Kidney glomerular epithelial cell (primary cell): ENCODE results near the gene STX17.

Source experiments
- DNase-seq: peaks from one replicate; lab custom pipeline; 2025; lab: John Stamatoyannopoulos, UW

Gene STX17

DNA sequence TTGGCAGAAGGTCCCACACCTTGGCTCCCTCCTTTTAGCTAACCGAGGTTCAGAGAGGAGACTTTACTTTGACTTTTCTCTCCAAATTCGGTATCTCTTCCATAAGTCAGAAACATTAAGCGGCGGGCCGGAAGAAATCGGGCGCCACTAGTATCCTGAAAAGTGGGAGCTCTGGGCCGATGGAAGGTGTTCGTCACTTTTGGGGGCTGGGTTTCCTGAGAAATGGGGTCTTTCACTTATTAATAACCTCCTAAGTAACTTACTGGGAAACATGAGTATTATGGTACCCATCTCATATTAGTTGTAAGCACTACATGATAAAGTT is 716 bp downstream of the STX17 start:
- DNase-seq, result no peak

DNA sequence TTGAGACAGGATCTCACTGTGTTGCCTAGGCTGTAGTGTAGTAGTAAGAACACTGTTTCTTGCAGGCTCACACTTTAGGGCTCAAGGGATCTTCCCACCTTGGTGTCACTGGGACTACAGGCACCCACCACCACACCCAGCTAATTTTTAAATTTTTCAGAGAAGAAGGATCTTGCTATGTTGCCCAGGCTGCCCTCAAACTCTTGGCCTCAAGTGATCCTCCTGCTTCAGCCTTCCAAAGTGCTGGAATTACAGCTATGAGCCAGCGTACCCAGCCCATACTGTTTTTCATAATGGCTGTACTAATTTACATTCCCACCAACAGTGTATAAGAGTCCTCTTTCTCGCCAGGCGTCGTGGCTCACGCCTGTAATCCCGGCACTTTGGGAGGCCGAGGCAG is 5.1 kb downstream of the STX17 start:
- DNase-seq, result no peak

DNA sequence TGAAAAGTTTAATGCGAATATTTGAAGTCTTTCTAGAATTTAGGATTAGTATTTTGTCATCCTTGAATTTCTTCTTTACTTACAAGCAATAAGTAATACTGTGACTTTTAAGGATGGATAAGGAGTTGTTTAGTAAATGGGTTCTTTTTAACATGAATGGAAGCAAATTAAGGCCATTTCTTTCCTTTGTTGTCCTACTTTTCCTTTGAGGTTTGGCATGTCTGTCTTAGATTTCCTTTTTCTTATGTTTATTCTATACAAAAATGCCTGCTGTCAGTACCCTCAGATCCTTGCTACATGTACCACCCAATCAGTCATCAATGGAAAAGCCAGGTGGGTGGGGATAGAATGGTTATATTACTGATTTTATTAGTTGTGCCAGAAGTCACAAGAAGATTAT is 10.2 kb downstream of the STX17 start:
- DNase-seq, result no peak

DNA sequence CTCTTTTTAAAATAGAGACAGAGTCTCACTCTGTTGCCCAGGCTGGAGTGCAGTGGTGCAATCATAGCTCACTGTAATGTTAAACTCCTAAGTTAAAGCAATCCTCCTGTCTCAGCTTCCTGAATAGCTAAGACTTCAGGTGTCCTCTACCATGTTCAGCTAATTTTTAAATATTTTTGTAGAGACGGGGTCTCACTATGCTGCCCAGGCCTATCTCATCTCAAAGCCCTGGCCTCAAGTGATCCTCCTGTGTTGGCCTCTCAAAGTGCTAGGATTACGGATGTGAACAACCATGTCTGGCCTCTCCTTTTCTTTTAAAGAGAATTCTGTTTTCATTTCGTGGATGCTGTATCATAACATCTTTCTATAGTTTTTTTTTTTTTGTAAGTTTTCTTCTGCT is 11.7 kb downstream of the STX17 start:
- DNase-seq, result no peak

DNA sequence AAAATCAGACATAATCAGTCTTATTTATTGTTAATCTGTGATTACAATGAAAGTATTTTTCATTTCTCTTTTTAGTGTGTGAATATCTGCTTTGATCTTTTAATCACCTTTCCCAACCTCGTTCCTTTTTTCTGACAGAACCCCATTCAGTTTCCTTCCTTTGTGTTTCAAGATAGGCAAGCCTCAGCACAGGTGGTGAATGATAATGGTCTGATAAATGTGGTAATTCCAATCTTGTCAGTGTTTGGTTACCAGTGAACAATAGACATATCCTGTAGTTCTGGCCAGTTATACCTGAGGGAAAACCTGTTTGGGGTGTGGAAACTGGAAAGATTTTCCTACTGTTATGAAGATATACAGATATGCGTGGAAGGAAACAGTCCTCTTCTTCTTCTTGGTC is 13.5 kb downstream of the STX17 start:
- no peak for DNase-seq

DNA sequence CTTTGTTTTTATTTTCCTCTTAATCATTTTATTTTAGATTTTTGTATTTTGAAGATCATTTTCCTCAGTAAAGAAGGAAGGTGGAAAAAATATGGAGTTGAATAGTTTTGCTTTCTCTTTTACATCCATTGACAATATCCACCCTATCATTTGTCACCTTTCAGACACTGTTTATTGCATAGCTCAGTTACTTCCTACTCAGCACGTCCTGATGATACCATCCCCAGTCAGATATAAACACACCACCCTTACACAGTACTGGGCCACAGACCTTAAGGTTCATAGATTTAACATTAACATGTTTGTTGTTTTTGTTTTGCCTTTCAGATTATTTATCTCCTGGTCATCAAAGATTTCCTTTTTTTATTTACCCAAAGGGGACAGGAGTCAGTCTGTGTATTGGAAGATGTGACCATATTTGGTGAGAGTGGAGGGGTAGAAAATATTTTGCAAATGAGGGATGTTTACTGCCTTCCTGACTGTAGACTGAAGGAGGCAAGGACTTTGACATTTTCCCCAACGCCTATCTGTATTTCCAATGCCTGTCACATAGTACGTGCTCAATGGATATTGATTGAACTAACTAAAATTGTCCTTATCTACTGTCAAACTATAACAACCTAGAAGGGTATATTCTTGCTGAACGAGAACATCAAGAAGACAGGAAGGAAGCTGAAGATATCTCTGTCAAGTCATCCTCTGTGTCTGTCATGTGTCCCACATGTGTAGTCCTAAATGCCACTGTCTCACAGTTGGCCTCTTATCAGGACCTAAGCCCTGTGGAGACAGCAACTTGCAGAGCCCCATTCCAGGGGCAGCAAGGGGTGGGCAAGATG is 15.6 kb downstream of the STX17 start:
- DNase-seq, result no peak

DNA sequence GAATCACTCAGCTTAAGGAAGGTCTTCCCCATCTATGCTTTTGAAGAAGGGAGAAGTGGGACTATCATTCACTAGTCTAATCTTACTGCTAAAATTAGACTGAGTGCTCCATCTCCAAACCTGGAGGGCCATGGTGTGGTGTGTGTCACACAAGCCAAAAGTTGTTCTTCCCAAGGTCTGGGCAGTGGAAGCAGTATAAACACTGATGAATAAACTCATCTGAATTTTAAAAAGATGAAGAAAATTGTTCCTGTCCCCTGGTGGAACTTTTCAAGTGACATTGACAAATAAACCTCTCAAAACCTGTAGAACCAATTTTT is 16.2 kb downstream of the STX17 start:
- DNase-seq, result no peak

DNA sequence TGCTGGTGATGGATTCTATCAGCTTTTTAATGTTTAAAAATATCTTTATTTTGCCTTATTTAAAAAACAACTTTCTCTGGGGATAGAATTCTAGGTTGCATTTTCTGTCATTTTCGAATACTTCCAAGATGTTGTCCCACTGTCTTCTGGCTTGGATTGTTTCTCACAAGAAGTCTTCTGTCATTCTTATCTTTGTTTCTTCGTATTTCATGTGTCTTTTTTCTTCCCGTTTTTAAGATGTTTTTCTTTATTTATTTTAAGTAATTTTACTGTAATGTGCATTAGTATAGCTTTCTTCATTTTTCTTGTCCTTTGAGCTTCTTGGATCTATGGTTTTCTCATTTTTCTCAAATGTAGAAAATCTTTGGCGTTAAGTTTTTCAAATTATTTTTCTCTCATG is 19.1 kb downstream of the STX17 start:
- DNase-seq, result no peak

DNA sequence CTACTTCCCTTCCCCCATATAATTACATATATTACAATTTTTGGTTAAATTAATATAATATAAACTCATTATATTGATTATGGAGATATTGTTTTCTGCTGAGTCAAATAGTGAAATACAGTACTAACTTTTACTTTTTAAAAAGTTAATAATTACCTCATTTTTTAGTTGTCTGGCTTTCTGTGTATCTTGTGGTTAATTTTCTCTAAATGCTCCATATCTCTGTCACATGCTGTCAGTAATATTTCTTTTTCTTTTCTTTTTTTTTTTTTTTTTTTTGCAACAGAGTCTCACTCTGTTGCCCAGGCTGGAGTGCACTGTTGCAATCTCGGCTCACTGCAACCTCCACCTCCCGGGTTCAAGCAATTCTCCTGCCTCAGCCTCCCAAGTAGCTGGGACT is 23.2 kb downstream of the STX17 start:
- DNase-seq, result no peak

DNA sequence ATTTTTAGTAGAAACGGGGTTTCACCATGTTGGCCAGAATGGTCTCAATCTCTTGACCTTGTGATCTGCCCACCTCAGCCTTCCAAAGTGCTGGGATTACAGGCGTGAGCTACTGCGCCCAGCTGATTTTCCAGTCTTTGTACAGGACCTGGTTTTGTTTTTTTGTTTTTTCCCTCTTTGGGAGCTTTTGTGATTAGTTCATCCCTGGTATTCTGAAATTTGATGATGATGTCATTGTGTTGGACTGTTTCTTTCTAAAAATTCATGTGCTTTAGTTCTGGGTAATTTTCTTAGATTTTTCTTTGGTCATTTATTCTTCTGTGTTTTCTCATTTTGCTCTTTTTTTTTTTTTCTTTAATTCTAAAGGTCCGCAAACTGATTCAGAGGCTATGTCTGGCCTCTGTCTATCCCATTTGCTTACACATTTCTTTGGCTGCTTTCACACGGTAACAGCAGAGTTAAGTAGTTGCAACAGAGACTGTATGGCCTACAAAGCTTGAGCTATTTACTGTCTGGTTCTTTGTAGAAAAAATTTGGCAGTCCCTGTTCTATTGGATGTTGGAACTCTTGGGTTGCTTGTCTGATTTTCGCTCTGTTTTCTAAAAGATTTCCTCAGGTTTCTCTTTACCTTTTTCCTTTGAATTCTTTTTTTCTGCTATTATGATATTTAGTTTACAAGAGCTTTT is 24.8 kb downstream of the STX17 start:
- no peak for DNase-seq

DNA sequence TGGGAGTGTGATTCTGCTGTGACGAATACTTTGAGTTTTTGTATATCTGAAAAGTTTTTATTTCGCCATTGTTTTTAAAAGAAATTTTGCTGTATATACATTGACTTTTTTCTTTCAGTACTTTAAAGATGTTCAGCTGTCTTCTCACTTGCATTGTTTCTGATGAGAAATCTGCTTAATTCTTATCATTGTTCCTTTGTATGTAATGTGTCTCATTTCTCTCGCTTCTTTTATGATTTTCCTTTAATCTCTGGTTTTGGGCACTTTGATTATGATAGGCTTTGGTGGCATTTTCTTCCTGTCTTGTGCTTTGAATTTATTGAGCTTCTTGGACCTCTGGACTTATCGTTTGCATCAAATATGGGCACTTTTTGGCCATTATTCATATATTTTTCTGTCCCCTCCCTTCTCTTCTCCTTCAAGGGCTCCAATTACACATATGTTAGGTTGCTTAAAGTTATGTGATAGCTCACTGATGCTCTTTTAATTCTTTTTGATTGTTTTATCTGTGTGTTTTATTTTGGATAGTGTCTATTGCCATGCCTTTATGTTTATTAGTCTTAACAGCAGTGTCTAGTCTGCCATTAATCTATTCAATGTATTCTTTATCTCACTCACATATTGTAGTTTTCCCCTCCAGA is 30.6 kb downstream of the STX17 start:
- no peak for DNase-seq

DNA sequence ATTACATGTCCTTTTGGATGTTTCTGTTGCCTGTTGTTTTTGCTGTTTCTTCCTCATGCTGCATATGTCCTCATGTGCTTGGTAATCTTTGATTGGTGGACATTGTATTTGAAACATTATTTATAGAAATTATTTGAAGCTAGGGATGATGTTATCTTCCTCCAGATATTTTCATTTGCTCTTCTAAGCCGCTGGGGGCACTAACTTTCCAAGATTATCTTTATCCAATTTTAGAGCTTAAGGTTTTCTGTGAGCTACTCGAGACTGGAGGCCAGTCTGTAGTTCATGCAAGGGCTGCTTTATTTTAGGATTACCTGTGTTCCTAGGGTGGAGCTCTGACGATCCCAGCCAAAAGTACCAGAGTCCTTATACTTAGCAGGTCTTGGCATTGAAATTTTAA is 40.9 kb downstream of the STX17 start:
- no peak for DNase-seq

DNA sequence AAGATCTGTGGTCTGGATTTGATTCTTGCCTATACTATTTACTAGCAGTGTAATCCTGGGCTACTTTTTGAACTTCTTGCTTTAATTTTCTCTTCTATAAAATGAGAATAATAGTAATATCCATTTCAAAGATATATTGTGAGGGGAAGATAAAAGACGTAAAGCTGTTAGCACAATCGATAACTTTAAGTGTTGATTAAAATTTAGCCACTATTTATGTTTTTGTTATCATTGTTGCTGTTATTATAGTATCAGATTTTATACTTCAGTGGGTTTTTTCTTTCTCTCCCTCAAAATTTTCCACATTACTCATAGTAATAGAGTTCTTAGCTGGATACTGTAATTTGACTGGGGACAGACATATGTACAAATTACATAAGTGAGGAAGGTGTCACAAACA is 42.0 kb downstream of the STX17 start:
- DNase-seq, result no peak

DNA sequence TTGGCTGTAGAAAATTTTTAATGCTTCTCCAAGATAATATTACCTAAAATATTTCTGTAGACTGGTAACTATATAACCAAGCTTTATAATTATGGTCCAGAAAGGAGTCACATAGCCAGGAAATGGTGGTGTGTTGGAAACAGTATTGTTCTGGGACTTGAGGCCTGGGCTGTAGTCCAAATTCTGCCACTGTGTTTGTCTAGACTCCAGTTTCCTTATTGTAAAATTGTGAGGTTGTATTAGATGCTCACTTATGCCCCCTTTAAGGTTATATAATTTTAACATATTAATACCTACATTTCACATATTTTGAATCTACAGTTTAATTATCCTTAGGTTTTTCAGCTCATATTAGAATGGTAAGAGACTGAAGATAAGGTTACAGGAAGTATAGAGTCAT is 42.4 kb downstream of the STX17 start:
- no peak for DNase-seq

DNA sequence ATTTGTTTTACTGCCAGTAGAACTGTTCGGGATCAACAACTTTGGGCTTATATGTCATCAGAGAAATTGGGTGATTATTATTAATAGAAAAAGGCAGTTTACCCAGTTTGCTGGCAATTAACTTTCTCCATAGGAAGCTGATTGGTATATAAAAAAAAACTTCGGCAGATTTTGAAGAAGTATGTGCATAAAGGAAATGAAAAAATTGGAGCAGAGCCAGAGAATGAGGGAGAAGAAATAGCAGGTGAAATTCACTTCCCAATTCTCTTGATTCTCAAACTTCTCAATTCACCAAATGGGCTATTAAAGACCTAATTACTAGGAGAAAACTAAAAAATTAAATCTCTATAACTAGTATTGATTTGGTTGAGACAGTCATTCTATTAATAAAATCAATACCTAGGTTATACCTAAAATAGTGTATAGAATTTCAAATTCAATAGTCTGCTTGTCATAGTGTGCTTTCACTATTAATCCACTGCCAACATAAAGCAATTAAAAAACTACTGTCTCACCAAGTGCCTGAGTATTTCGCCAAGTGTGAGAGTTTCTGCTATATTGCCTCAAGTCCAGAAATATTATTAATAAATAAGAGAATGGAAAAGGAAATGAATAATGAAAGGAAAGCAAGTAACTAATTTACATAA is 47.5 kb downstream of the STX17 start:
- no peak for DNase-seq

DNA sequence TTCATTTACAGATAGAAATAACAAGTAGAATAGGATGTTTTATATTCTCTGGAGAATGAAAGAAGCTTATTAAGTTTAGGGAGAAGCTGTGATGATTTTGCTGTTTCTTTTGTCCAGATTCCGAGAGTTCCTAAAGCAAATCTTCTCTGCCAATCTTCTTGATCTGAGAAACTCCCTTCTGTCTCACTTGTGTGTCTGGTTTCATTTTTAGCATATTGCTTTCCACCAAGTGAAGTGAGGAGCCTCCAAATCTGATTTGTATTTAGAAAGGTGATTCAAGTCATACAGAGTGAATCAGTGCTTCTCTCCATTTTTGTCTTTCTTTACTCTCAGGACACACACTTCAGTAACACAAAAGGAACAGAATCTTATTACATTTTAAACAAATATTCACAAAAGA is 48.4 kb downstream of the STX17 start:
- DNase-seq, result no peak

DNA sequence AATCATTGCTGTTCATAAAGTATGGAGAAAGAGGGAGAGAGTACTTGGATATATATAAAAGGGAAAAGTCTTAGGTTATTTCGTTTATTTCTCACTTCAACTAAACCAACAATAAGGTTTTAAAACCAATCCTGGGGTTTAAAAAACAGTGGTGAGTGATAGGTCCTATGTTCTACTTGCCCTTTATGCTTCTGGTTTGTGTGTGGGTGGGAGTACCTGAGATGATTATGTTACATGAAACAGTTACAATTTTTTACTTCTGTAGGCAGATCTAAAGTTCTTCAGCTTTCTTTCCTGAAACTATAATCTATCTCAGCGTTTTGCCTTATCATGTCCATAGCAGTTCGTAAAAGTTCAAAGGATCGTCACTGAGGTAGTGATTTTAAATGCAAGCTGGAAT is 49.2 kb downstream of the STX17 start:
- no peak for DNase-seq

DNA sequence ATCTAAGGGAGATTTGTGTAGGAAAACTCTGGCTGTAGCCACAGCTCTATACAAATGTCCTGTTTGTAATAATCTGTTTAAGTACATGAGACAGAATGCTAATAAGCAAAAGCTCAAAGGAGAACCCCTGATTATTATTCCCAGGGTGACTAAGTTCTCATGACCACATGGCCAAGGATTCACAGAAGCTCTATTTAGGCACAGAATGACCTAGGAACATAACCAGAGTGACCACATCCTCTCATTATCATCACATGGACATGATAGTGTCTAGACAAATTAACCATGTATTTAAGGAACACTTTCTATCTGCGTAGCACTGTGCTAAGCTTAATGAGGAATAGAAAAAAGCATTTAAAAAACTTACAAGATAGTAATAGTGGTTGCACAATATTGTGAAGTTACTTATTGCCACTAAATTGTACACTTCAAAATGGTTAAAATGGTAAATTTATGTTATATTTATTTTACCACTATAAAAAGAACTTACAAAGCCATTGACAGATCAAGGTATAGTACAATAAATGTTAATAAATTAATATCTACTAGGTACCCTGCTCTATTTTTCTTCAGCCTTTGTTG is 56.3 kb downstream of the STX17 start:
- DNase-seq, result no peak

DNA sequence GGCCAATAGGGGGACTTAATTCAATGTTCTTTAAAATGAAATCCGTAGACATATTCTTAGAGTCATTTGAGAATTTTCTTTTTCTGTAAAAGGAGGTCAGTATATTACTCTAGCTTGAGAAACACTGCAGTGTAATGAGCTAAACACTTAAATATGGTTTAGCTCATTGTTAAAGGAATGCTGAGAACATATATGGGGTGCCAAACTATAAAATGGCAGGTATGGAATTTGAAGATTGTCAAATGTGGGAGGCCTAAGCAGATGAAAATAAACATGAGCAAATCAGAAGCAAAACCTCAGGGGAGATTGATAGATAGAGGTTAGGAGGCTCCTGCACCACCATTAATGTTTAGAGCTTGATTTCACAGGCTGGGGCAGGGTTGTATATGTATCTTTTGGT is 57.9 kb downstream of the STX17 start:
- no peak for DNase-seq

DNA sequence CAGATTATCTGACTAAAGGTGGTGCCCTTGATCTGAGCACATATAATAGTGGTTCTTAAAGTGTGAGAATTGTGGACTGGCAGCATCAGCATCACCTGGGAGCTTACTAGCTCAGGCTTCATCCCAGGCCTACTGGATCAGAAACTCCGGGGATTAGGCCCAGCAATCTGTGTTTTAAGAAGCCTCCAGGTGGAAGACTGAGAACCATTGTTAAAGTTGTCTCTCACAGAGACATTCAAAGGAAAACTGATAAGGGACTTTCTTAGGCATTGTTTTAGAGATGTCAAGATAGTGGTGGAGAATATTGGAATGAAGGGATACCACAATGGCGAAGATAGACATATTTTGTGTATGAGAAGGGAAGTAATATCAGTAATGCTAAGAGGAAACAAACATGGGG is 59.5 kb downstream of the STX17 start:
- no peak for DNase-seq

DNA sequence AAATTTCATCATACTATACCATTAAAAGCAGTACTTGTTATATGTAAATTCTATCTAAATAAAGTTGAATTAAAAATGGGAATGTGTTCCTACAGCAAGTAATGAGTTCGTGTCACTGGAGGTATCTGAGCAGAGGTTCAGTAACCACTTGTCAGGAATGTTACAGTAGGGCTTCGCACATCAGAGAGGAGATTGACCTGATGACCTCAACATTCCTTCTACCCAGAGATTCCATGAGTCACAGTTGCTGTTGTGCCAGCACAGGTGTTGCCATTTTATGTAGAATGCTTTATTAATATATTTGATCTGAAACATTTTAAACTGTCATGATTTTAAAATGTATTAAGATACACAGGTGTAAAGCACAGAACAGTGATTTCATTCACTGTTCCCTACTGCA is 60.3 kb downstream of the STX17 start:
- DNase-seq, result peak; percentile 92

DNA sequence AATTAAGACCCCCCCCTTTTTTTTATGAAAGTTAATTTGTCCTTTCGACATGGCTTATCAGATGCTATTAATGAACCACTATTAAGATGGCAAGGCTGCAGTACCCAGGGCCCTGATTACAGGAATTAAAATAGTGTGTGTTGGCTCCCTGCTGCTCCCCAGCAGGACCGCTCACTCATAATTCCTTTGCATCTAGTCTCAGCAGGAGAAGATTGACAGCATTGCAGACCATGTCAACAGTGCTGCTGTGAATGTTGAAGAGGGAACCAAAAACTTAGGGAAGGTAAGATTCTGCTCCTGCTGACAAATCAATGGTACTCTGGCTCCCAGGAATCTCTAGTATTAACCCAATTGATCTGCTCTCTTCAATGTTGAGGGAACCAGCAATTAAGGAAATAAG is 61.0 kb downstream of the STX17 start:
- no peak for DNase-seq

DNA sequence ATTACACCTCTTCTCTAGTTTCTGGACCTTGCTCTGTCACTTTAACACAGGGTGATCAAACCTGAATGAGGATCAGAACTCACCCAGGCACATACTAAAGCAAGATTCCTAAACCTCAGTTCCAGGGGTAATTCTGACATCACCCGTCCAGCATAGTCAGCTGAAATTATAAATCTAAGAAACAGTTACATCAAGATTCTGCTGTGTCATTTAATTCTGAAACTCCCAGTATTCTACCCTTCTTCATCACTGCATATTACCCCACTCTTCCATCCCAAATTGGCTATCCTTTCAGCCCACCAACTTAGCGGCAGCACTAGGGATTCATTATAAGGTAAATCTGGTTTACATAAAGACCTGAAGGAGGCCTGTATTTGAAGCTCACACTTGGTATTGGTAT is 64.0 kb downstream of the STX17 start:
- DNase-seq, result no peak
